ENCODE results near the gene TMEM138. TPM values are rescaled to one million over a fixed set of nuclear protein-coding genes. Genes with fewer than 3 reads are reported as not detected.
"Not testable (repeated sequence)": the region's sequence is repeated elsewhere in the genome, so short reads cannot be mapped to it uniquely, and the experiment has no call there.

The TMEM138 gene
- total RNA-seq, 1 donor from 2014 or later, result 16.5 TPM

GRCh38 chr11:61362542-61362875, 335 bp downstream of the TMEM138 start:
- peak; percentile 60 to 63 for DNase-seq (ENCODE audit: low read depth in 2 of 2)

GRCh38 chr11:61364012-61364675, 2.0 kb downstream of the TMEM138 start:
- no peak for DNase-seq (ENCODE audit: low read depth in 2 of 2)

- DNase-seq (ENCODE audit: low read depth in 2 of 2), result no peak
These were observed 5.2 kb downstream of the TMEM138 start for GRCh38 chr11:61367406-61367805.

GRCh38 chr11:61368646-61369045, 6.5 kb downstream of the TMEM138 start:
- DNase-seq (ENCODE audit: low read depth in 2 of 2), result no peak

GRCh38 chr11:61369372-61370348, 7.5 kb downstream of the TMEM138 start:
- DNase-seq (ENCODE audit: low read depth in 2 of 2), result no peak

- DNase-seq (ENCODE audit: low read depth in 2 of 2), result no peak
These were observed 8.3 kb downstream of the TMEM138 start for GRCh38 chr11:61370349-61371005.

GRCh38 chr11:61372659-61373420, 10.7 kb downstream of the TMEM138 start:
- no peak for DNase-seq (ENCODE audit: low read depth in 2 of 2)

- DNase-seq (ENCODE audit: low read depth in 2 of 2), result no peak
These were observed 13.6 kb downstream of the TMEM138 start for GRCh38 chr11:61375761-61376108.

GRCh38 chr11:61377461-61378160, 15.4 kb downstream of the TMEM138 start:
- no peak for DNase-seq (ENCODE audit: low read depth in 2 of 2)

- DNase-seq (ENCODE audit: low read depth in 2 of 2), result no peak
These were observed 16.6 kb downstream of the TMEM138 start for GRCh38 chr11:61378713-61379313.

- DNase-seq (ENCODE audit: low read depth in 2 of 2), result no peak
These were observed 18.7 kb downstream of the TMEM138 start for GRCh38 chr11:61380884-61381283.

- DNase-seq (ENCODE audit: low read depth in 2 of 2), result not testable (repeated sequence)
These were observed 21.7 kb downstream of the TMEM138 start for GRCh38 chr11:61383859-61384258.

- peak; percentile 24 to 32 for DNase-seq (ENCODE audit: low read depth in 2 of 2)
These were observed 22.4 kb downstream of the TMEM138 start for GRCh38 chr11:61384271-61385242.

- DNase-seq (ENCODE audit: low read depth in 2 of 2), result no peak
These were observed 28.0 kb downstream of the TMEM138 start for GRCh38 chr11:61390161-61390560.

GRCh38 chr11:61392981-61393595, 30.9 kb downstream of the TMEM138 start:
- DNase-seq (ENCODE audit: low read depth in 2 of 2), result peak in 1 of 2 donors; percentile 22

- DNase-seq (ENCODE audit: low read depth in 2 of 2), result no peak
These were observed 39.0 kb downstream of the TMEM138 start for GRCh38 chr11:61401173-61401572.

- no peak for DNase-seq (ENCODE audit: low read depth in 2 of 2)
These were observed 39.4 kb downstream of the TMEM138 start for GRCh38 chr11:61401573-61401972.

- no peak for DNase-seq (ENCODE audit: low read depth in 2 of 2)
These were observed 41.5 kb downstream of the TMEM138 start for GRCh38 chr11:61403658-61404057.

- DNase-seq (ENCODE audit: low read depth in 2 of 2), result no peak
These were observed 41.9 kb downstream of the TMEM138 start for GRCh38 chr11:61404103-61404502.

All from lung microvascular endothelial cell (primary cell).